GM23338 (cell line): Measurements from ENCODE around the gene IGF1R. TPM values are rescaled to one million over a fixed set of nuclear protein-coding genes. Genes with fewer than 3 reads are reported as not detected.
A peak's percentile ranks its signal among the peaks of the same experiment; 100 is the strongest.

Experiments used
- ATAC-seq: fragments of 200-7000 bp; cut with Tn5 transposase; 3 replicates; pipeline ENCODE4 v1.9.1; 2020
- DNase-seq: peaks from one replicate; pipeline ENCODE4 v3.0.0-alpha.2; 2015; ENCODE audit warnings: low spot score
- H2AFZ ChIP-seq: fragments of 200-600 bp; sonication (generic); 2 replicates; pipeline ENCODE4 v1.8.0; 2016; ENCODE audit warnings: antibody characterized with exemption, mild to moderate bottlenecking, moderate library complexity
- H3F3A ChIP-seq: fragments of 200-600 bp; sonication (generic); replicated peaks from 2 replicates; pipeline ENCODE4 v1.8.0; 2017; ENCODE audit warnings: antibody characterized with exemption, mixed run types, low read depth
- H3K27ac ChIP-seq: fragments of 200-600 bp; sonication (generic); 2 replicates; pipeline ENCODE4 v1.6.1; 2016; ENCODE audit warnings: low read depth
- H3K27me3 ChIP-seq: fragments of 200-600 bp; sonication (generic); 2 replicates; pipeline ENCODE4 v1.8.0; 2016; ENCODE audit warnings: mild to moderate bottlenecking, mixed run types, moderate library complexity; ENCODE audit not compliant: insufficient read depth
- H3K36me3 ChIP-seq: fragments of 200-600 bp; sonication (generic); 2 replicates; pipeline ENCODE4 v1.8.0; 2016; ENCODE audit warnings: mild to moderate bottlenecking; ENCODE audit not compliant: insufficient read depth
- H3K4me1 ChIP-seq: fragments of 200-600 bp; sonication (generic); 2 replicates; pipeline ENCODE4 v1.8.0; 2016; ENCODE audit warnings: mild to moderate bottlenecking, moderate library complexity; ENCODE audit not compliant: insufficient read depth
- H3K4me2 ChIP-seq: fragments of 200-600 bp; sonication (generic); 2 replicates; pipeline ENCODE4 v1.7.1; 2017; ENCODE audit warnings: mixed run types
- H3K4me3 ChIP-seq: fragments of 200-600 bp; sonication (generic); 2 replicates; pipeline ENCODE4 v1.6.1; 2016; ENCODE audit warnings: mixed run types
- H3K79me2 ChIP-seq: fragments of 200-600 bp; sonication (generic); replicated peaks from 2 replicates; pipeline ENCODE4 v1.8.0; 2017; ENCODE audit warnings: mild to moderate bottlenecking; ENCODE audit not compliant: insufficient read depth
- H3K9me2 ChIP-seq: fragments of 200-600 bp; sonication (generic); 2 replicates; pipeline ENCODE4 v1.8.0; 2017; ENCODE audit not compliant: insufficient read depth
- H4K20me1 ChIP-seq: fragments of 200-600 bp; sonication (generic); replicated peaks from 2 replicates; pipeline ENCODE4 v1.8.0; 2017; ENCODE audit warnings: mild to moderate bottlenecking; ENCODE audit not compliant: insufficient read depth
- H3K27ac Mint-ChIP-seq: 2 replicates; pipeline ENCODE4 v1.8.0; 2020; ENCODE audit warnings: inconsistent platforms, mild to moderate bottlenecking, moderate library complexity, mixed read lengths
- H3K27me3 Mint-ChIP-seq: 3 replicates; pipeline ENCODE4 v1.8.0; 2022; ENCODE audit warnings: low read depth, mild to moderate bottlenecking, moderate library complexity, mixed read lengths, inconsistent platforms; ENCODE audit not compliant: insufficient read depth, poor library complexity
- H3K36me3 Mint-ChIP-seq: 3 replicates; pipeline ENCODE4 v1.8.0; 2021; ENCODE audit warnings: low read depth, mild to moderate bottlenecking, inconsistent platforms, moderate library complexity, mixed read lengths
- H3K4me1 Mint-ChIP-seq: 3 replicates; pipeline ENCODE4 v1.8.0; 2020; ENCODE audit warnings: mild to moderate bottlenecking, inconsistent platforms, mixed read lengths
- H3K4me3 Mint-ChIP-seq: 3 replicates; pipeline ENCODE4 v1.8.0; 2021; ENCODE audit warnings: moderate library complexity, mild to moderate bottlenecking, inconsistent platforms, mixed read lengths
- H3K9me3 Mint-ChIP-seq: 3 replicates; pipeline ENCODE4 v1.8.0; 2020; ENCODE audit warnings: moderate library complexity, mild to moderate bottlenecking, inconsistent platforms, mixed read lengths
- CTCF ChIP-seq, 2 experiments: fragments of 200-600 bp in 1 of 2; sonication (generic) in 1 of 2; conservative IDR thresholded peaks; 2 replicates each; pipeline versions ENCODE4 v1.5.1 to v1.6.1; 2016 to 2017; ENCODE audit warnings: antibody characterized with exemption in 2 of 2, low read depth in 2 of 2, mild to moderate bottlenecking in 2 of 2, moderate library complexity in 1 of 2
- EZH2 ChIP-seq: fragments of 200-600 bp; sonication (generic); IDR thresholded peaks from one replicate; pipeline ENCODE4 v1.8.0; 2017; ENCODE audit warnings: antibody characterized with exemption, mild to moderate bottlenecking, low read depth; ENCODE audit not compliant: unreplicated experiment
- EZH2phosphoT487 ChIP-seq: fragments of 200-600 bp; sonication (generic); IDR thresholded peaks from one replicate; pipeline ENCODE4 v1.8.1; 2018; ENCODE audit warnings: antibody characterized with exemption; ENCODE audit not compliant: unreplicated experiment
- JUNB ChIP-seq: IDR thresholded peaks from one replicate; pipeline ENCODE4 v1.6.1; 2016; ENCODE audit warnings: antibody characterized with exemption; ENCODE audit not compliant: unreplicated experiment
- NANOG ChIP-seq: IDR thresholded peaks from 2 replicates; pipeline ENCODE4 v1.6.1; 2016; ENCODE audit warnings: antibody characterized with exemption, borderline replicate concordance
- POLR2AphosphoS5 ChIP-seq: IDR thresholded peaks from 2 replicates; pipeline ENCODE4 v1.6.1; 2016; ENCODE audit warnings: antibody characterized with exemption, low read depth
- REST ChIP-seq: IDR thresholded peaks from one replicate; pipeline ENCODE4 v1.6.1; 2018; ENCODE audit warnings: antibody characterized with exemption; ENCODE audit not compliant: unreplicated experiment
- STAT1 ChIP-seq: IDR thresholded peaks from one replicate; pipeline ENCODE4 v1.6.1; 2016; ENCODE audit warnings: antibody characterized with exemption; ENCODE audit not compliant: unreplicated experiment
- ZNF114 ChIP-seq: fragments of 250-450 bp; sonication (Bioruptor Pico); IDR thresholded peaks from 2 replicates; pipeline ENCODE4 v1.5.0; 2020; ENCODE audit warnings: mild to moderate bottlenecking, moderate library complexity
- polyA plus RNA-seq: library from polyadenylated mRNA; unstranded; fragments of >200 nt; fragmentation: Nextera tagmentation; extraction: Ambion mirVana; gene quantifications from 2 replicates; pipeline ENCODE4 v1.2.1, GENCODE V29; 2016
- total RNA-seq: library from RNA; depleted of rRNA; stranded (reverse); fragments of >200 nt; shearing (Covaris generic); gene quantifications from 2 replicates; pipeline ENCODE4 v1.2.3, GENCODE V29; 2014
- TF ChIP-seq, protein P1 (sequence below): fragments of 250-450 bp; sonication (Bioruptor Pico); IDR thresholded peaks from 2 replicates; pipeline ENCODE4 v1.5.0; 2020; ENCODE audit warnings: mild to moderate bottlenecking, moderate library complexity

The IGF1R gene
- total and polyA plus RNA-seq, 2 experiments from 2014 or later = 20.4 to 92.2 TPM

GRCh38 chr15:98998279-98998678 lies 349.9 kb downstream of the IGF1R start:
- no peaks in the 10 kb centered on the region for H3K9me2 ChIP-seq
- DNase-seq = no peak
- H3K27me3 ChIP-seq = no peaks in the 10 kb centered on the region
- no peaks in the 10 kb centered on the region for H3F3A ChIP-seq
- no peaks in the 10 kb centered on the region for H3K36me3 ChIP-seq
- H3K27ac Mint-ChIP-seq = no peak overlapping the region
- H3K4me3 ChIP-seq = no peak overlapping the region
- H3K4me2 ChIP-seq = no peak overlapping the region
- peak overlapping the region; percentile 76; the same call in 1 of the 2 replicates for H2AFZ ChIP-seq
- peaks cover 2% of the 10 kb centered on the region; the same call in 1 of the 3 replicates for H3K36me3 Mint-ChIP-seq
- no peak for TF ChIP-seq REST
- TF ChIP-seq STAT1 = no peak
- TF ChIP-seq EZH2 = no peak
- no peak for TF ChIP-seq JUNB
- no peak for TF ChIP-seq ZNF114
- TF ChIP-seq CTCF (conservative IDR thresholded peaks at IDR 0.05; ENCODE audit: low read depth in 2 of 2) = no peak
- no peak for TF ChIP-seq NANOG
- no peak for TF ChIP-seq POLR2AphosphoS5
- no peak overlapping the region for H3K27ac ChIP-seq
- H3K9me3 Mint-ChIP-seq = no peaks in the 10 kb centered on the region; the same call in 1 of the 3 replicates
- no peaks in the 10 kb centered on the region for H3K4me1 Mint-ChIP-seq
- no peak overlapping the region for H3K4me3 Mint-ChIP-seq
- H3K4me1 ChIP-seq = no peaks in the 10 kb centered on the region
- H3K27me3 Mint-ChIP-seq = peaks cover 2% of the 10 kb centered on the region
- no peaks in the 10 kb centered on the region for H3K79me2 ChIP-seq
- ATAC-seq = no peak
- no peaks in the 10 kb centered on the region for H4K20me1 ChIP-seq

- no peak overlapping the region for H3K27ac Mint-ChIP-seq
- H3K36me3 ChIP-seq = no peaks in the 10 kb centered on the region
- no peaks in the 10 kb centered on the region; the same call in 1 of the 3 replicates for H3K9me3 Mint-ChIP-seq
- no peak overlapping the region for H3K4me3 ChIP-seq
- H3K4me1 ChIP-seq = no peaks in the 10 kb centered on the region
- H3K4me1 Mint-ChIP-seq = no peaks in the 10 kb centered on the region
- H3K79me2 ChIP-seq = no peaks in the 10 kb centered on the region
- no peaks in the 10 kb centered on the region for H3K9me2 ChIP-seq
- no peaks in the 10 kb centered on the region for H4K20me1 ChIP-seq
- H3K27me3 Mint-ChIP-seq = peaks cover 2% of the 10 kb centered on the region
- DNase-seq = no peak
- H3K4me2 ChIP-seq = no peak overlapping the region
- peaks cover 2% of the 10 kb centered on the region; the same call in 1 of the 3 replicates for H3K36me3 Mint-ChIP-seq
- no peak overlapping the region for H3K4me3 Mint-ChIP-seq
- H2AFZ ChIP-seq = no peak overlapping the region
- ATAC-seq = no peak
- no peaks in the 10 kb centered on the region for H3K27me3 ChIP-seq
- H3K27ac ChIP-seq = no peak overlapping the region
- no peaks in the 10 kb centered on the region for H3F3A ChIP-seq
- no peak for TF ChIP-seq EZH2
- no peak for TF ChIP-seq ZNF114
- TF ChIP-seq EZH2phosphoT487 = no peak
- TF ChIP-seq, protein P1, sequence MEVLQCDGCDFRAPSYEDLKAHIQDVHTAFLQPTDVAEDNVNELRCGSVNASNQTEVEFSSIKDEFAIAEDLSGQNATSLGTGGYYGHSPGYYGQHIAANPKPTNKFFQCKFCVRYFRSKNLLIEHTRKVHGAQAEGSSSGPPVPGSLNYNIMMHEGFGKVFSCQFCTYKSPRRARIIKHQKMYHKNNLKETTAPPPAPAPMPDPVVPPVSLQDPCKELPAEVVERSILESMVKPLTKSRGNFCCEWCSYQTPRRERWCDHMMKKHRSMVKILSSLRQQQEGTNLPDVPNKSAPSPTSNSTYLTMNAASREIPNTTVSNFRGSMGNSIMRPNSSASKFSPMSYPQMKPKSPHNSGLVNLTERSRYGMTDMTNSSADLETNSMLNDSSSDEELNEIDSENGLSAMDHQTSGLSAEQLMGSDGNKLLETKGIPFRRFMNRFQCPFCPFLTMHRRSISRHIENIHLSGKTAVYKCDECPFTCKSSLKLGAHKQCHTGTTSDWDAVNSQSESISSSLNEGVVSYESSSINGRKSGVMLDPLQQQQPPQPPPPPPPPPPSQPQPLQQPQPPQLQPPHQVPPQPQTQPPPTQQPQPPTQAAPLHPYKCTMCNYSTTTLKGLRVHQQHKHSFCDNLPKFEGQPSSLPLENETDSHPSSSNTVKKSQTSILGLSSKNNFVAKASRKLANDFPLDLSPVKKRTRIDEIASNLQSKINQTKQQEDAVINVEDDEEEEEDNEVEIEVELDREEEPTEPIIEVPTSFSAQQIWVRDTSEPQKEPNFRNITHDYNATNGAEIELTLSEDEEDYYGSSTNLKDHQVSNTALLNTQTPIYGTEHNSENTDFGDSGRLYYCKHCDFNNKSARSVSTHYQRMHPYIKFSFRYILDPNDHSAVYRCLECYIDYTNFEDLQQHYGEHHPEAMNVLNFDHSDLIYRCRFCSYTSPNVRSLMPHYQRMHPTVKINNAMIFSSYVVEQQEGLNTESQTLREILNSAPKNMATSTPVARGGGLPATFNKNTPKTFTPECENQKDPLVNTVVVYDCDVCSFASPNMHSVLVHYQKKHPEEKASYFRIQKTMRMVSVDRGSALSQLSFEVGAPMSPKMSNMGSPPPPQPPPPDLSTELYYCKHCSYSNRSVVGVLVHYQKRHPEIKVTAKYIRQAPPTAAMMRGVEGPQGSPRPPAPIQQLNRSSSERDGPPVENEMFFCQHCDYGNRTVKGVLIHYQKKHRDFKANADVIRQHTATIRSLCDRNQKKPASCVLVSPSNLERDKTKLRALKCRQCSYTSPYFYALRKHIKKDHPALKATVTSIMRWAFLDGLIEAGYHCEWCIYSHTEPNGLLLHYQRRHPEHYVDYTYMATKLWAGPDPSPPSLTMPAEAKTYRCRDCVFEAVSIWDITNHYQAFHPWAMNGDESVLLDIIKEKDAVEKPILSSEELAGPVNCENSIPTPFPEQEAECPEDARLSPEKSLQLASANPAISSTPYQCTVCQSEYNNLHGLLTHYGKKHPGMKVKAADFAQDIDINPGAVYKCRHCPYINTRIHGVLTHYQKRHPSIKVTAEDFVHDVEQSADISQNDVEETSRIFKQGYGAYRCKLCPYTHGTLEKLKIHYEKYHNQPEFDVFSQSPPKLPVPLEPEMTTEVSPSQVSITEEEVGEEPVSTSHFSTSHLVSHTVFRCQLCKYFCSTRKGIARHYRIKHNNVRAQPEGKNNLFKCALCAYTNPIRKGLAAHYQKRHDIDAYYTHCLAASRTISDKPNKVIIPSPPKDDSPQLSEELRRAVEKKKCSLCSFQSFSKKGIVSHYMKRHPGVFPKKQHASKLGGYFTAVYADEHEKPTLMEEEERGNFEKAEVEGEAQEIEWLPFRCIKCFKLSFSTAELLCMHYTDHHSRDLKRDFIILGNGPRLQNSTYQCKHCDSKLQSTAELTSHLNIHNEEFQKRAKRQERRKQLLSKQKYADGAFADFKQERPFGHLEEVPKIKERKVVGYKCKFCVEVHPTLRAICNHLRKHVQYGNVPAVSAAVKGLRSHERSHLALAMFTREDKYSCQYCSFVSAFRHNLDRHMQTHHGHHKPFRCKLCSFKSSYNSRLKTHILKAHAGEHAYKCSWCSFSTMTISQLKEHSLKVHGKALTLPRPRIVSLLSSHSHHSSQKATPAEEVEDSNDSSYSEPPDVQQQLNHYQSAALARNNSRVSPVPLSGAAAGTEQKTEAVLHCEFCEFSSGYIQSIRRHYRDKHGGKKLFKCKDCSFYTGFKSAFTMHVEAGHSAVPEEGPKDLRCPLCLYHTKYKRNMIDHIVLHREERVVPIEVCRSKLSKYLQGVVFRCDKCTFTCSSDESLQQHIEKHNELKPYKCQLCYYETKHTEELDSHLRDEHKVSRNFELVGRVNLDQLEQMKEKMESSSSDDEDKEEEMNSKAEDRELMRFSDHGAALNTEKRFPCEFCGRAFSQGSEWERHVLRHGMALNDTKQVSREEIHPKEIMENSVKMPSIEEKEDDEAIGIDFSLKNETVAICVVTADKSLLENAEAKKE = no peak
Measured at GRCh38 chr15:98999233-98999632, 350.9 kb downstream of the IGF1R start.
